ENCODE measurements around the gene LCE2C.
"Not testable (repeated sequence)": the region's sequence is repeated elsewhere in the genome, so short reads cannot be mapped to it uniquely, and the experiment has no call there.

Gene LCE2C

GRCh38 chr1:152663098-152663497, 12.0 kb upstream of the LCE2C start, which contains the start of gene LCE2D:
TSS of gene LCE2D (plus strand) at chr1:152663380. CDS start at chr1:152664106, 726 bp downstream.
- H3K27me3 ChIP-seq (ENCODE audit: insufficient read depth, low read length), result peaks cover 14% of the 10 kb centered on the region; the same call in 1 of the 2 replicates

GRCh38 chr1:152666171-152666570, 8.9 kb upstream of the LCE2C start:
- not testable (repeated sequence) for H3K4me3 ChIP-seq (ENCODE audit: low read depth, low read length); H3K27me3 ChIP-seq (ENCODE audit: insufficient read depth, low read length)

More at GRCh38 chr1:152663098-152663497, 12.0 kb upstream of the LCE2C start, which contains the start of gene LCE2D:
- H2AFZ ChIP-seq (ENCODE audit: low read length, unreplicated experiment), result no peak within 1 kb of the TSS
- no peak within 1 kb of the TSS for H3K27ac ChIP-seq (ENCODE audit: low read depth, low read length)
- no peaks in the 10 kb centered on the region for H3K4me1 ChIP-seq (ENCODE audit: control insufficient read depth, insufficient read depth, low read length, unreplicated experiment)
- H3K79me2 ChIP-seq (ENCODE audit: control insufficient read depth, insufficient read depth, low read length, unreplicated experiment), result no peaks in the 10 kb centered on the region
- H3K4me3 ChIP-seq (ENCODE audit: low read depth, low read length), result no peak within 1 kb of the TSS
- no peaks in the 10 kb centered on the region for H3K36me3 ChIP-seq (ENCODE audit: insufficient read depth, low read length)

GRCh38 chr1:152667648-152668047, 7.4 kb upstream of the LCE2C start:
- Histone ChIP-seq H3K36me3 (ENCODE audit: insufficient read depth, low read length) (no peaks in the 10 kb centered on the region), H2AFZ (ENCODE audit: low read length, unreplicated experiment) (no peak overlapping the region), H3K79me2 (ENCODE audit: control insufficient read depth, insufficient read depth, low read length, unreplicated experiment) (no peaks in the 10 kb centered on the region), H3K27ac (ENCODE audit: low read depth, low read length) (no peak overlapping the region), H3K27me3 (ENCODE audit: insufficient read depth, low read length) (no peaks in the 10 kb centered on the region), H3K4me3 (ENCODE audit: low read depth, low read length) (no peak overlapping the region), H3K4me1 (ENCODE audit: control insufficient read depth, insufficient read depth, low read length, unreplicated experiment) (no peaks in the 10 kb centered on the region)

More at GRCh38 chr1:152666171-152666570, 8.9 kb upstream of the LCE2C start:
- H2AFZ ChIP-seq (ENCODE audit: low read length, unreplicated experiment); H3K4me1 ChIP-seq (ENCODE audit: control insufficient read depth, insufficient read depth, low read length, unreplicated experiment); H3K36me3 ChIP-seq (ENCODE audit: insufficient read depth, low read length); H3K79me2 ChIP-seq (ENCODE audit: control insufficient read depth, insufficient read depth, low read length, unreplicated experiment); H3K27ac ChIP-seq (ENCODE audit: low read depth, low read length): not testable (repeated sequence)

- Histone ChIP-seq H3K4me3 (ENCODE audit: low read depth, low read length) (no peak overlapping the region), H3K27me3 (ENCODE audit: insufficient read depth, low read length) (no peaks in the 10 kb centered on the region), H3K4me1 (ENCODE audit: control insufficient read depth, insufficient read depth, low read length, unreplicated experiment) (no peaks in the 10 kb centered on the region), H3K27ac (ENCODE audit: low read depth, low read length) (no peak overlapping the region), H3K36me3 (ENCODE audit: insufficient read depth, low read length) (no peaks in the 10 kb centered on the region), H2AFZ (ENCODE audit: low read length, unreplicated experiment) (no peak overlapping the region), H3K79me2 (ENCODE audit: control insufficient read depth, insufficient read depth, low read length, unreplicated experiment) (no peaks in the 10 kb centered on the region)
Measured at GRCh38 chr1:152673016-152673415, 2.1 kb upstream of the LCE2C start.

- Histone ChIP-seq H3K27ac (ENCODE audit: low read depth, low read length) (no peak overlapping the region), H3K27me3 (ENCODE audit: insufficient read depth, low read length) (no peaks in the 10 kb centered on the region), H3K79me2 (ENCODE audit: control insufficient read depth, insufficient read depth, low read length, unreplicated experiment) (no peaks in the 10 kb centered on the region), H3K4me3 (ENCODE audit: low read depth, low read length) (no peak overlapping the region), H2AFZ (ENCODE audit: low read length, unreplicated experiment) (no peak overlapping the region), H3K4me1 (ENCODE audit: control insufficient read depth, insufficient read depth, low read length, unreplicated experiment) (no peaks in the 10 kb centered on the region), H3K36me3 (ENCODE audit: insufficient read depth, low read length) (no peaks in the 10 kb centered on the region)
Measured at GRCh38 chr1:152679459-152679858, 4.4 kb downstream of the LCE2C start.

- Histone ChIP-seq H3K27ac (ENCODE audit: low read depth, low read length) (no peak overlapping the region), H3K36me3 (ENCODE audit: insufficient read depth, low read length) (no peaks in the 10 kb centered on the region), H3K4me1 (ENCODE audit: control insufficient read depth, insufficient read depth, low read length, unreplicated experiment) (no peaks in the 10 kb centered on the region), H2AFZ (ENCODE audit: low read length, unreplicated experiment) (no peak overlapping the region), H3K4me3 (ENCODE audit: low read depth, low read length) (no peak overlapping the region), H3K27me3 (ENCODE audit: insufficient read depth, low read length) (no peaks in the 10 kb centered on the region), H3K79me2 (ENCODE audit: control insufficient read depth, insufficient read depth, low read length, unreplicated experiment) (no peaks in the 10 kb centered on the region)
Measured at GRCh38 chr1:152681616-152682015, 6.5 kb downstream of the LCE2C start.

- Histone ChIP-seq H3K27me3 (ENCODE audit: insufficient read depth, low read length) (no peaks in the 10 kb centered on the region), H3K79me2 (ENCODE audit: control insufficient read depth, insufficient read depth, low read length, unreplicated experiment) (no peaks in the 10 kb centered on the region), H2AFZ (ENCODE audit: low read length, unreplicated experiment) (no peak overlapping the region), H3K36me3 (ENCODE audit: insufficient read depth, low read length) (no peaks in the 10 kb centered on the region), H3K27ac (ENCODE audit: low read depth, low read length) (no peak overlapping the region), H3K4me3 (ENCODE audit: low read depth, low read length) (no peak overlapping the region), H3K4me1 (ENCODE audit: control insufficient read depth, insufficient read depth, low read length, unreplicated experiment) (no peaks in the 10 kb centered on the region)
Measured at GRCh38 chr1:152683846-152684245, 8.8 kb downstream of the LCE2C start.

GRCh38 chr1:152685823-152686222, 10.7 kb downstream of the LCE2C start, which contains the start of gene LCE2B:
TSS of gene LCE2B (plus strand) at chr1:152686123. CDS start at chr1:152686844, 721 bp downstream.
- H3K27ac ChIP-seq (ENCODE audit: low read depth, low read length); H3K4me3 ChIP-seq (ENCODE audit: low read depth, low read length); H3K4me1 ChIP-seq (ENCODE audit: control insufficient read depth, insufficient read depth, low read length, unreplicated experiment); H3K36me3 ChIP-seq (ENCODE audit: insufficient read depth, low read length); H2AFZ ChIP-seq (ENCODE audit: low read length, unreplicated experiment); H3K27me3 ChIP-seq (ENCODE audit: insufficient read depth, low read length); H3K79me2 ChIP-seq (ENCODE audit: control insufficient read depth, insufficient read depth, low read length, unreplicated experiment): not testable (repeated sequence)

- H3K27ac ChIP-seq (ENCODE audit: low read depth, low read length), result no peak within 1 kb of the TSS
- H3K4me3 ChIP-seq (ENCODE audit: low read depth, low read length), result no peak within 1 kb of the TSS
- no peaks in the 10 kb centered on the region for H3K36me3 ChIP-seq (ENCODE audit: insufficient read depth, low read length)
- H3K79me2 ChIP-seq (ENCODE audit: control insufficient read depth, insufficient read depth, low read length, unreplicated experiment), result no peaks in the 10 kb centered on the region
- no peak within 1 kb of the TSS for H2AFZ ChIP-seq (ENCODE audit: low read length, unreplicated experiment)
- H3K27me3 ChIP-seq (ENCODE audit: insufficient read depth, low read length), result no peaks in the 10 kb centered on the region
- no peaks in the 10 kb centered on the region for H3K4me1 ChIP-seq (ENCODE audit: control insufficient read depth, insufficient read depth, low read length, unreplicated experiment)
Measured at GRCh38 chr1:152697701-152698600, 22.9 kb downstream of the LCE2C start, which contains the start of gene LCE2A. TSS of gene LCE2A (plus strand) at chr1:152698345. CDS start at chr1:152698902, 557 bp downstream.

- Histone ChIP-seq H3K27me3 (ENCODE audit: insufficient read depth, low read length) (no peaks in the 10 kb centered on the region), H3K79me2 (ENCODE audit: control insufficient read depth, insufficient read depth, low read length, unreplicated experiment) (no peaks in the 10 kb centered on the region), H3K4me1 (ENCODE audit: control insufficient read depth, insufficient read depth, low read length, unreplicated experiment) (no peaks in the 10 kb centered on the region), H3K4me3 (ENCODE audit: low read depth, low read length) (no peak overlapping the region), H2AFZ (ENCODE audit: low read length, unreplicated experiment) (no peak overlapping the region), H3K27ac (ENCODE audit: low read depth, low read length) (no peak overlapping the region), H3K36me3 (ENCODE audit: insufficient read depth, low read length) (no peaks in the 10 kb centered on the region)
Measured at GRCh38 chr1:152699746-152700145, 24.7 kb downstream of the LCE2C start.

- H3K36me3 ChIP-seq (ENCODE audit: insufficient read depth, low read length), result no peaks in the 10 kb centered on the region
- H3K27ac ChIP-seq (ENCODE audit: low read depth, low read length), result no peak within 1 kb of the TSS
- H3K4me3 ChIP-seq (ENCODE audit: low read depth, low read length), result no peak within 1 kb of the TSS
- no peak within 1 kb of the TSS for H2AFZ ChIP-seq (ENCODE audit: low read length, unreplicated experiment)
- no peaks in the 10 kb centered on the region for H3K79me2 ChIP-seq (ENCODE audit: control insufficient read depth, insufficient read depth, low read length, unreplicated experiment)
- H3K27me3 ChIP-seq (ENCODE audit: insufficient read depth, low read length), result no peaks in the 10 kb centered on the region
- no peaks in the 10 kb centered on the region for H3K4me1 ChIP-seq (ENCODE audit: control insufficient read depth, insufficient read depth, low read length, unreplicated experiment)
Measured at GRCh38 chr1:152707860-152708259, 32.8 kb downstream of the LCE2C start, which contains the start of gene LCE4A. TSS of gene LCE4A (plus strand) at chr1:152708160. CDS start at chr1:152709076, 916 bp downstream.

Measured in ACC112 (cell line).